HG03064 (cell line): ENCODE data around the gene PDXK.
"Not testable (repeated sequence)": the region's sequence is repeated elsewhere in the genome, so short reads cannot be mapped to it uniquely, and the experiment has no call there.

Experiments used
- ATAC-seq: cut with Tn5 transposase; IDR thresholded peaks from one replicate; pipeline ENCODE4 v1.9.1; 2021; ENCODE audit warnings: low read depth; ENCODE audit not compliant: unreplicated experiment

Gene PDXK

DNA sequence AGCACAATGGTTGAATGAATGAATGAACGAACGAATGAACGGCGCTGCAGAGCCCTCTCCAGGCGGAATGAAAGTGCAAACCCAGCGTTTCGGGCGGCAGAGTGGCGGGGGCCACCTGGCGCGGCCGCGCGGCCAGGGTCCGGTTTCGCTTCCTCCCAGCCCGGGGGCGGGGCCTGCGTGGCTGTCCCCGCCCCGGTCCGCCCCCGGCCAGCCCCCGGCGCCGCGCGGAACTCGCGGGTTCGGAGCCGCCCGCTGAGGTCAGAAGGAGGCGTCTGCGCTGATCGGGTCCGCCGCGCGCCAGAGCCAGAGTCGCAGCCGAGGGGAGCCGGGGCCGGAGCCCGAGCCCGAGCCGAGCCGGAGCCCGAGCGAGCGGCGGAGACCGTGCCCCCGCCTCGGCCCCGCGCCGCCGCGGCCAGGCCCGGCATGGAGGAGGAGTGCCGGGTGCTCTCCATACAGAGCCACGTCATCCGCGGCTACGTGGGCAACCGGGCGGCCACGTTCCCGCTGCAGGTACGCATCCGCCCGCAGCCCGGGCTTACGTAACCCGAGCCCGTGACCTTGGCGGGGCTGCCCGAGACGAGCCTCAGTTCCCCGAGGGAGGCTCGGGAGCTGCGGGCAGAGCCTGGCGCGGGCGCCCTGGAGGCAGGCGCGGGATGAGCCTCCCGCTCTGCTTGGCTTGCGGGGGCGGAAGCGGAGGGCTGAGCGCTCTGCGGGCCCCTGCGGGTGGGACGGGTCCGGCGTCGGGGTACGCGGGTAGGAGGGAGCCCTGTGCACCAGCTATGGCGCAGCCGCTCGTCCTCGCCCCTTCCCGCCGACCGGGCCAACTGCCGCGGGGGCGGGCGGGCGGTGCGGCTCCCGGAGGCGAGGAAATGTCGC is at the start of gene PDXK:
Gene PDXK (plus strand): TSS at position 258 of the 876 bp plus-strand sequence. CDS start 166 bp downstream, at position 424.
- peak; percentile 52 for ATAC-seq

DNA sequence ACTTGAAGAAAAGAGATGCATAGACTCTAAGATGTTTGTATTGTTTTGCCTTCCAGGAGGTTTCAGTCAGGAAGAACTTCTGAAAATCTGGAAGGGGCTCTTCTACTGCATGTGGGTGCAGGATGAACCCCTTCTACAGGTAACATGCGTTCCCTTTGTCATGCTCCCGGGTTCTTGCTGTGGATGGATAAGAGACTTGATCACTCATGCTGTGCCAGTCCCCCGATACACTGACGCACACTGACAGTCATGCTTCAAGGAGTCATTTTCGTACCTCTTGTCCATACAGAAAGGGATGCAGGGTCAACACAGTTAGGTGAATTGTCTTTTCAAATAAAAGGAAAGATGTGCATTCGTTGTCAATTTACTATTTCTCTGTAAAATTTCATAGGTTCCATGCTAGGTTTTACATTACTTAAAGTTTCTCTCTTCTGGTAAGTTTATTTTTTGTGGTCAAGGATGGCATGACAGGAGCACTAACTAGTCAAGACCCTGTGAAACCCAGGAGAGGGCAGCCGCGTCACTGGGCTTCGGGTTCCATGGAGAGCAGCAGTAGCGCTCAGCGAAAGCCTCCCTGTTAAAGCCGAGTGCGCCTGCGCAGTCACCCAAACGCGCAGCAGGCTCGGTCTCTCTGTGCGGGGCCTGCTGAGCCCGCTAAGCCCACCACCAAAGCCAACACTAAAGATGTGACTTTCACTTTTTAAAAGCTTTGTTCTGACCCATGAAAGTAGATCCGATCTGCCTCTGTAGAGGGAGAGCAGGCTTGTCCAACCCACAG is 48.9 kb upstream of the PDXK start:
- ATAC-seq, result no peak

DNA sequence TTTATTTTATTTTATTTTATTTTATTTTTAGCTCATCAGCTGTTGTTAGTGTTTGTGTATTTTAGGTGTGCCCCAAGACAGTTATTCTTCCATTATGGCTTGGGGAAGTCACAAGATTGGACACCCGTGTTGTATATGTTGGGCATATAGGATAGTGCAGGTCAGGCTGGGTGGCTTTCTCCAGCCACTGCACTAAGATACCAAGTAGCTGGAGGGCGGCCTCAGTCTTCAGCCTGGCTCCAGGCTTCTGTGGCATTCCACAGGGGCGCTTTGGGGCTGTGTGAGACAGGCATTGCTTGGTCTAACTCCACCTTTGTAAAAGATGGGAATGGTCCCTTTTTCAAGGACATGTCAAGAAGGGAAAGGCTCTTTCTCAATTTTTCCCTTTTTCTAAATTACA is 43.1 kb upstream of the PDXK start:
- no peak for ATAC-seq

DNA sequence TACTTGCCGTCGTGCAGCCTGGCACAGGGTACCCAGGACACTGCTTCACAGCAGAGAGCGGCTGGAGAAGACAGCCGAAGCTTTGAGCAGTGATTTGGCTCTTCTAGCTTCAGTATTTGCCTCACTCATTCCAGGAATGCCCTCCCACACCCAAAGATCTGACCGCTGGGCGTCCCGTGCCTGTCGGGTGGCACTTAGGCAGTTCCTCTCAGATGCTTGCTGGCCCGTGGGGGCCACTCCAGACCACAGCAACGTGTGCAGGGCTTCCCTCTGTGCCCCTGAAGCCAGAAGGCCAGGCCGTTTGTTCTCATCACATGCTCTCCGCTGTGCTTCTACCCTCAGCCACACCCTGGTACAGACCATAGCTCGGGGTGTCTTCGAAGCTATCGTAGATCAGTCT is 42.5 kb upstream of the PDXK start:
- ATAC-seq, result no peak

DNA sequence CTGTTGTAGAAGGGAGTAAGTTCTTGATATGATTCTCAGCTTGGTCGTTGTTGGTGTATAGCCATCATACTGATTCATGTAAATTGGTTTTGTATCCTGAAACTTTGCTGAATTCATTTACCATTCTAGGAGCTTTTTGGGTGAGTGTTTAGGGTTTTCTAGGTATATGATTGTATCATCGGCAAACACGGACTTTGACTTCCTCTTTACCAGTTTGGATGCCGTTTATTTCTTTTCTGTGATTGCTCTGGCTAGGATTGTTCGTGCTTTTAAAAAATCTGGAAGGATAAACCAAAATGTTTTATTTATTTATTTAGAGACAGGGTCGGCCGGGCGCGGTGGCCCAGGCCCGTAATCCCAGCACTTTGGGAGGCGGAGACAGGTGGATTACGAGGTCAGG is 39.0 kb upstream of the PDXK start:
- ATAC-seq, result no peak

DNA sequence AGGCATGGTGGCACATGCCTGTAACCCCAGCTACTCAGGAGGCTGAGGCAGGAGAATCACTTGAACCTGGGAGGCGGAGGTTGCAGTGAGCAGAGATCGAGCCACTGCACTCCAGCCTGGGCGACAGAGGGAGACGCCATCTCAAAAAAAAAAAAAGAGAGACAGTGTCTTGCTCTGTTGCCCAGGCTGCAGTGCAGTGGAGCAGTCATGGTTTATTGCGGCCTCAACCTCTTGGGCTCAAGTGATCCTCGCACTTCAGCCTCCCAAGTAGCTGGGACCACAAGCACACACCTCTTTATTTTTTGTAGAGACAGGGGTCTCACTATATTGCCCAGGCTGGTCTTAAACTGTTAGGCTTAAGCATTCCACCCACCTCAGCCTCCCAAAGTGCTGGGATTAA is 38.5 kb upstream of the PDXK start:
- ATAC-seq, result not testable (repeated sequence)

DNA sequence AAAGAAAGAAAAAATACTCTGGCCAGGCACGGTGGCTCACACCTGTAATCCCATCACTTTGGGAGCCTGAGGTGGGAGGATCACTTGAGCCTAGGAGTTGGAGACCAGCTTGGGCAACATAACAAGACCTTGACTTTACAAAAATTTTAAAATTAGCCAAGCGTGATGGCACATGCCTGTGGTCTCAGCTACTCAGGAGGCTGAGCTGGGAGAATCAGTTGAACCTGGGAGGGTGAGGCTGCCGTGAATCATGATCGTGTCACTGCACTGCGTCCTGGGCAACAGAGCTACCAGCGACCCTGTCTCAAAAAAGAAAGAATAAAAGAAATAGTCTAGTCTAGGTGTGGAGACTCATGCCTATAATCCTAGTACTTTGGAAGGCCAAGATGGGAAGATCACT is 37.3 kb upstream of the PDXK start:
- ATAC-seq, result no peak

DNA sequence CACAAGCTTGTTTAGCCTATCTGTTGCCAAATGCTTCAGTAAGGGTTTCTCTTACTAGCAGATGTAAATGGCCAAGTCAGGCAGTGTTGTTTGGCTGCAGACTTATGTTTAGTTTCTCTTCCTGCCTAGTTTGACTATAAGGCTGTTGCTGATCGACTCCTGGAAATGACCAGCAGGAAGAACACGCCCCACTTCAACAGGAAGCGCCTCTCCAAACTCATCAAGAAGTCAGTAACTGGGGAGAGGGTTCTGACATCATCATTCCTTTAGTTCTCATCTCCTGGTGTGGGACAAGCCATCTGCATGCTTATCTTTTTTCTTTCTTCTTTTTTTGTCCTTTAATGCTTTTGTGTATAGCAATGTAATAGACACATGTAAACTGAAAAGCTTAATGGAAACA is 34.5 kb upstream of the PDXK start:
- ATAC-seq, result no peak

DNA sequence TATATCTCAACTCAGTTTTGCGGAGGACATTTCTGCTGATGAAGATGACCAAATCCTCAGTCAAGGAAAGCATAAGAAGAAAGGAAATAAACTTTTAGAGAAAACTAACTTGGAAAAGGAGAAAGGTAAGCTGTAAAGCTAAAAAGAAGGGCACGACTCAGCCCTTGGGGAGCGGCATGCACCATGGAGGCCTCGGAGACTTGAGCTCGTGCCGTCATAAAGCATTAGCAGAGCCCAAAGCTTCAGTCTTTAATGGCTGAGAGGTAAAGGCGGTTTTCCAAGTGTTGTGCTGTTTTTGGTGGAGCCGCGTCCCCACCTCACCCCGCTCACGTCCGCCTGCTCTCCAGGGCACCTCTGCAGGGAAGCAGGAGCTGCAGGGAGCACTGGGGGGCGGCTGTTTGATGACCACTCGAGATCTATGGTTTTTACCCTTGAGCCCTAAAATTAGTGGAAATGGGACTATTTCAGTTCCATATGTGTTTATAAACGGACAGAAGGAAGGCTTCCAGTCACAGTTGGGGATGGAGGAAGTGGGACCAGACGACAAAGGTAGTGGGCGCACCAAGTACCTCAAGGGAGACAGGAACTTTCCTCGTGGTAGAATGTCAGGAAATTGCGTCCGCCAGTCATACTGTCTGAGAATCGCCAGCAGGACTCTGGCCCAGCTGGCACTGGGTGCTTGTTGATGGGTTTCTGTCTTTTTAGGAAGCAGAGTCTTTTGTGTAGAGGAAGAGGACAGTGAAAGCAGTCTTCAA is 31.9 kb upstream of the PDXK start:
- no peak for ATAC-seq

DNA sequence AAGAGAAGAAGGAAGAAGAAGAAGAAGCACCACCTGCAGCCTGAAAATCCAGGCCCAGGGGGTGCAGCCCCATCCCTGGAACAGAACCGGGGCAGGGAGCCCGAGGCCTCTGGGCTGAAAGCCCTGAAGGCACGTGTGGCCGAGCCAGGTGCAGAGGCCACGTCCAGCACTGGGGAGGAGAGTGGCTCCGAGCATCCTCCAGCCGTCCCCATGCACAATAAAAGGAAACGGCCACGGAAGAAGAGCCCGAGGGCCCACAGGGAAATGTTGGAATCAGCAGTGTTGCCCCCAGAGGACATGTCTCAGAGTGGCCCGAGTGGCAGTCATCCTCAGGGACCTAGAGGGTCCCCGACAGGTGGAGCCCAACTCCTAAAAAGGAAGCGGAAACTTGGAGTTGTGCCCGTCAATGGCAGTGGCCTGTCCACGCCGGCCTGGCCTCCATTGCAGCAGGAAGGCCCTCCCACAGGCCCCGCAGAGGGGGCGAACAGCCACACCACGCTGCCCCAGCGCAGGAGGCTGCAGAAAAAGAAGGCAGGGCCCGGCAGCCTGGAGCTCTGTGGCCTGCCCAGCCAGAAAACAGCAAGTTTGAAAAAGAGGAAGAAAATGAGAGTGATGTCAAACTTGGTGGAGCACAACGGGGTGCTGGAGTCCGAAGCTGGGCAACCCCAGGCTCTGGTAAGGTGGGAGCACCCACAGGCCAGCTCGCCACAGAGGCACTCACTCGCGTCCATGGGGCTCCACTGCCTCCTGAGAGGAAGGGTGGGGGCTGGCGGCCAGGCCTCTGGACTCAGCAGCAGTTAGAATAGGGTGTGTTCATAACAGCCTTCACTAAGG is 31.1 kb upstream of the PDXK start:
- no peak for ATAC-seq

DNA sequence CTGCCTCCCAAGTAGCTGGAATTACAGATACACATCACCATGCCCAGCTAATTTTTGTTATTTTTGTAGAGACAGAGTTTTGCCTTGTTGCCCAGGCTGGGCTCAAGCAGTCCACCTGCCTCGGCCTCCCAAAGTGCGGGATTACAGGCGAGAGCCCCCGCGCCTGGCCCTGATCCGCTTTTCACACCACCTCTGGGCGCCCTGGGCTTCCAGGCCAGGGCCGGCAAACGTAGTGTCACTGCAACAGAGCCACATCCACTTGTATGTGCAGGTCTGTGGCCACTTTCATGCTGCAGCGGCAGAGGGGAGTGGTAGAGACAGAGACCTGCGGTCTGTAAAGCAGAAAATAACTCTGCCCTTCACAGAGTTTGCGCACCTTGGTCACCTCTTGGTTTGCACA is 30.0 kb upstream of the PDXK start:
- ATAC-seq, result no peak

DNA sequence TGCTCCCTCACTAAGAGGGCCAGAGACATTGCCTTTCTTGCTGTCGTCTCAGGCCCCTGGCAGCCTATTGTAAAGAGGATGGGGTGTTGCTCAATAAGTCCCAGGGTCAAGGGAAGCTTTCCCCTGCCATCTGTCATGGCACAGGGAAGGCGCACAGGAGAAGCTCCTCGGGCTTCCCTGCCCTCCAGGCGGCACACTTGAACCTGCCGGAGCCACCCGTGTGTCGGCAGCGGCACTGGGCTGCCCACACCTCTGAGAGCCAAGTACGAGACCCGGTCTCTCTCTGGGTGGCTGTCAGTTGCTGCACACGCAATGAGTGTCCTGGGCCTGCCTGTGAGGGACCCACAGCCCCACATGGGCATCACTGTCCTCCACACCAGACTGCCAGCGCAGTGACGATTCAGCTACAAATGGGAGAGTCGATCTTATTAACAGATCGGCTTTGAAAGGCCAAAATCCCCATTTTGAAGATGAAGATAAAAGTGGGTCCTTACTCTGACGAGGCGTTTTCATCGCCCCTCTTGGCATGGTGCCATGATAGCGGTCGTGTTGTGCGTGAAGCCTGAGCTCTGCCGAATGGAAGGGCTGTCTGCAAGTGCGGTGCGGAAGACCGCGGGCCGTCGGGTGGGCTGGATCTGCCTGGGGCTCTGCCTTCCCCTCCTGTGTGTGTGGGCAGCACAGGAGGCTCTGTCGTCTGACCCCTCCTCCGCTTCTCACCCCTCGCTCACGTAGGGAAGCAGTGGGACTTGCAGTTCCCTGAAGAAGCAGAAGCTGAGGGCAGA is 29.2 kb upstream of the PDXK start:
- no peak for ATAC-seq

DNA sequence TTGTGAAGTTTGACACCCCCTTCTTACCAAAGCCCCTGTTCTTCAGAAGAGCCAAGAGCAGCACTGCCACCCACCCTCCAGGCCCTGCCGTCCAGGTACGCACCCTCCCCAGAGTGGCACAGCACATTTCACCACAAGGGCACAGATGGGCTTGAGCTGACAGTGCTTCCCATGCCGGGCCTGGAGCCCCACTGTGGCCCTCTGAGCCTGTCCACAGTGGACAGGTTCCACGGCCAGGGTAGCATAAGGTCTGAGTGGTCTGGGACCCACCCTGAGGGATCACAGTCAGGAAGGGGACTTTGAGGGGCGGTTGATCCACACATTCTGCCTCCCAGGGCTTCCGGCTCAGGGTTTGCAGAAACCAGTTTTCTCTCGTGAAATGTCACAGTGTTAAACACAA is 28.6 kb upstream of the PDXK start:
- ATAC-seq, result no peak

DNA sequence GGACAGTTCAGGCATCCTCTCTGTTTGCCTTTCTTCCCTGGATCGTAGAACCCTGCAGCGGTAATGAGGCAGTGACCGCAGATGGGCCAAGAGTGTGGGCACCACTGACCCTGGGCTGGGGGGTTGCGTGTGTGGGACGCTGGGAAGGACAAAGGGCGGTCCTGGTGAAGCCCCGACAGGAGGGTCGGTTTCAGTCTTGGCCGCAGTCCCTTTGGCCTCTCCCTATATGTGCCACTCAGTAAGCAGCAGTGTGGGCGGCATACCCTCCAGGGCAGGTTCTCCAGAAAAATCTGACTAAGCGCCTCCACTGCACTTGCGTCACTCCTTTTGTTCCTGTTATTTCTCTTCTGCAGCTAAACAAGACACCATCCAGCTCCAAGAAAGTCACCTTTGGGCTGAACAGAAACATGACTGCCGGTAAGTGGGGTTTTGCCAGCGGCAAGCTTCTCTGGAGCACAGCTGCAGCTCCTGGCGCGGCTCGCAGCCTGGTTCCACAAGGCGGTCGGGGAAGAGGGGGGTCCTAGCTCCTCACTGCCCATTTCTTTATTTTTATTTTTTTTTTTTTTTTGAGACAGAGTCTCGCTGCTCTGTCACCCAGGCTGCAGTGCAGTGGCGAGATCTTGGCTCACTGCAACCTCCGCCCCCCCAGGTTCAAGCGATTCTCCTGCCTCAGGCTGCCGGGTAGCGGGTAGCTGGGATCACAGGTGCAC is 27.7 kb upstream of the PDXK start:
- no peak for ATAC-seq

DNA sequence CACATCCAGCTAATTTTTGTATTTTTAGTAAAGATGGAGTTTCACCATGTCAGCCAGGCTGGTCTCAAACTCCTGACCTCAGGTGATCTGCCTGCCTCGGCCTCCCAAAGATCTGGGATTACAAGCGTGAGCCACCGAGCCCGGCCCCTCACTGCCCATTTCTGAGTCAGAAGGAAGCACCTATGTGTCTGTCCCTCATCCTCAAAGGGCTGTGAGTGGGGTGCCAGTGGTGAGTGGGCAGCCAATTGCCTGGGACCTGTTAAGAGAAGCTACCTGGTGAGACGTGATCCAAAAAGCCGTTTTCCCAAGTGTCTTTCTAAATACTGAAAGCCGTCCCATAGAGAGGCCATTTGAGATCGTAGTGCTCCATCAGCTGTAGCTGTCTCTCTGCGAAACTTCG is 27.1 kb upstream of the PDXK start:
- ATAC-seq, result no peak

DNA sequence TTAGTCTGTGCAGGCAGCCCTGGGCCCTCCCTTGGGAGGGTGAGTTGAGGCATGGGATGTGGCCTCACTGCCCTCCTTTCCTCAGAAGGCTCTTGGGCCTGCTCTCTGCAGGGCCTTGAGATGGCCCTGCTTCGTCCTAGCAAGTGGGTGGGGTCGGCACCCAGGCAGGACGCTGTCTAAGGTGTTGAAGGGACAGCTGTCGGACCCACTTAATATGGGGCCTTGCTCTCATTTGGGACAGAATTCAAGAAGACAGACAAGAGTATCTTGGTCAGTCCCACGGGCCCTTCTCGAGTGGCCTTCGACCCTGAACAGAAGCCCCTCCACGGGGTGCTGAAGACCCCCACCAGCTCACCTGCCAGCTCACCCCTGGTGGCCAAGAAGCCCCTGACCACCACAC is 26.0 kb upstream of the PDXK start:
- no peak for ATAC-seq

DNA sequence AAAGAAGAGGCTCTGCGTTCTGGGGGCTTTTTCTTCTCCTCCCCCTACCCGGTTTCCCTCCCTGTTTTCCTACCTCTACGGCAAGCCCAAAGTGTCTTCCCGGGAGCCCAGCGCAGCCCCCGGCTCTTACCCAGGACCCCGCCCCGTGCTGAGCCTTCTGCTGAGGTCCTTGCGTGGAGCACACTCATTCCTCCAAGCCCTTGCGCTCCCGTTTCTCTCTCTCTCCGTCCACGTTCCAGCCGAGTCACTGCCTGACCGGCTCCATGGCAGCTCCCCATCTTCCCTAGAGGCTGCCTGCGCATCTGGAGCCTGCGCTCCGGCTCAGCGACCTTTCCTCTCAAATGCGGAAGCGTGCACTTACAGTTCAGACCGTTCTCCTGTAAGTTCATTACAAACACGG is 24.9 kb upstream of the PDXK start:
- ATAC-seq, result no peak

DNA sequence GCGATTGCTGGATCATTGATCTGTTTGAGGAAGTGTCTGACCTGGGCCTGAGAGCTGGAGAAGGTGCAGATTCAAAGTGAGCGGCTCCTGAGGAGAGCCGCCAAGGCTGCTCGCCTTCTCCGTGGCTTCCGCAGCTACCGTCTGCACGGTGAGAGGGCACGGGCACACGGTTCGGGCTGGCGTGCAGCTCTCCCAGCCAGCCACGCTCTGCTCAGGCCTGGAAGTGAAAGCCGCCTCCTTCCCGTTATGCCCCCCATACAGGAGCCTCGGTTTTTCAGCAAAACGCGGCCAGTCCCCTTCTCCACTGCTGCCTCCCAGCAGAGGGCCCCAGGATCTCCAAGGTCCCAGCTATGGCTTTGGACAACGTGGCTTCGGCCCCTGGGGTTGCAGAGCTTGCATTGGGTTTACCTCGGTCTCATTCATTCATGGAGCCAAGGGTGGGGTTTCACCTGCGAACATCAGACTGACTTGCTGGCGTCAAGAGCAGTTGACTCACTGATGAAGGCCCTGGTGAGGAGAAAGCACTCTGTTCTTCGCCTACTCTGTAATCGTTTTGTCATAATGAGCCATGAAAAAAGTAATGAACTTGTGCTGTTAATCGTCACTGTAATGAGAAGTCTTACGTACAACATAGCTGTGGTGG is 24.4 kb upstream of the PDXK start:
- ATAC-seq, result no peak
